Stimulated activated CD4-positive, alpha-beta T cell treated with anti-CD3 and anti-CD28 coated beads, TNF-alpha, amount 100 ng/mL, for 24 hours (primary cell): Measurements from ENCODE around the gene GLI2.

Experiments used
- DNase-seq, 3 experiments: peaks; one replicate each; pipeline ENCODE4 v3.0.0-alpha.2; 2020; ENCODE audit warnings: low read depth in 3 of 3

The GLI2 gene

DNA sequence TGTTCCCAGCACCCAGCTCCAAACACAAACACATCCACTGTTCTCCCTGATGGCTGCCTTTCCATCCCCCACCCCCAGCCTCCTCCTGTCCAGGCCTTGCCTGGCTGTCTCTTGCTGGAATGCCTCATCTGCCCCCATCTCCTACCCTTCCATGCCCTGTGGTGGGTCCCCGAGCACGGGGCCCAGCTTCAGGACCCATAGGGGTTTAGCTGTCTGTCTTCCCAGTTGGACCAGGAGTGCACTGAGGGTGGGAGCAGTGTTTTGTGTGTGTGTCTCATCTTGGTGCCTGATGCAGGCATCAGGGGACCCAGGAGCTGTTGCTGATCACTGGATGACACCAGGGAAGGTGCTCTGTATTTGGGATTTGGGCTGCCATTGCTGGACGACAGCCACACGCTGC, 34.5 kb downstream of the GLI2 start:
- no peak for DNase-seq

DNA sequence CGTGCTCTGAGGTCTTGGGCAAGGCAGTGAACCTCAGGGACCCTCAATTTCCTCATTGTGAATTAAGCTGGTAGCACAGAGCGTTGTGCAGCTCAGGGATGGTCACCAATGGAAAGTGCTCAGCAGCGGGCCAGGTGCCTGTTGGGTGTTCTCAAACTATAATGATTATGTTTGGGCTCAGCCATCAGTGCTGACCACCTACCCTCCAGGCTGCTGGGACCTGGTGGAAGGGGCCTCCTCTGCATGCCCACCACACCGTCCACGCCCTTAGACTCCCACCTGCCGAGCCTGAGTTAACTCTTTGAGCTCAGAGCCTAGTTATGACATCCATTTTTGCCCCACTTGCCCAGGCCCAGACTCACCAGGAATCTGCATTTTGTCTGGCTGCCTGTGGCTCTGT, 35.0 kb downstream of the GLI2 start:
- no peak for DNase-seq

DNA sequence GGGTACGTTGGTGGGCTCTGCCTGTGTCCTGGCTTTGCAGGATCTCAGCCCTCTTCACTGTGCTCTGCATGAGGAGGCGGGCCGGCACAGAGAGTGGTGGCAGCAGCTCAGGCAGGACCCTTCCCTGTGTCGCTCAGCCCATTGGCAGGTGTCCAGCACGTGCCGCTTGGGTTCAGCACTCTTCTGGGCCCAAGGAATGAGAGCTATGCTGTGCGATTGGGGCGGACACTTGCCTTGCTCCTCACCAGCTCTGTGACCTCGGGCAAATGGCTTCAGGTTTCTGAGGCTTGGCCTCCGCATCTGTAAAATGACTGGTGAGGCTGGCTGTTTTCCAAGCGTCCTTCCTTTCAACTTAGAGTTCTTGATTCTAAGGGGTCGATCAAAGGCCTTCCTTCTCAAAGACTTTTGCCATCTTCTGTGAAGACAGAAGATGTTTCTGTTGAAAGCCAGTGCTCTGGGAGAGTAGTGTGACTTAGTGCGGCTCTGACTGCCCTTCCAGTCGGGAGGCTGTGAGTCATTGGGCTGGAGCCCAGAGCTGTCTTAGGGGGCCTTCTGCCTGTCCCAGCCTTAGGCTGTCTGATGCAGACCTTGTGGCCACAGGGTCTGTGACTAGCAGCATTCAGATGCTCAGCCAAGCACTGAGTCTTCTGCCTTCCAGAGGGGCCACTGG, 35.6 kb downstream of the GLI2 start:
- no peak for DNase-seq

DNA sequence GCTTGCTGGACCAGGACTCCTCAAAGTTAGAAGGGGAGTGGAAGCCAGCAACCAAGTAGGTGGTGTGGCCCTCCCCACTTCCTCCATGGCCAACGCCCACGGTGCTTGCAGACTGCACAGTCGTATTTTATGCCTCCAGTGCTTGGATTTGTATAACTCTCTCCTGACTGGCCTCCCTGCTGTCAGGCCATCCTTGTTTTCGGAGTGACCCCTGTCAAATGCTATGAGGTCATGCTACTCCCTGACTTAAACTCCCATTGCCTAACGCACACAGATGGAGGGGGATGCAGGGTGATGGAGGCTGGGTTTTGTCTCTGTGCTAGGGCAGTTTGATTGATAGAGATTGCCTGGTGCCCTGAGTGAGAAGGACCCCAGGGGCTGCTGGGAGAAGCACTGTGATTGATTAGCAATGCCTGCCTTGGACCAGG, 36.1 kb downstream of the GLI2 start:
- no peak for DNase-seq

DNA sequence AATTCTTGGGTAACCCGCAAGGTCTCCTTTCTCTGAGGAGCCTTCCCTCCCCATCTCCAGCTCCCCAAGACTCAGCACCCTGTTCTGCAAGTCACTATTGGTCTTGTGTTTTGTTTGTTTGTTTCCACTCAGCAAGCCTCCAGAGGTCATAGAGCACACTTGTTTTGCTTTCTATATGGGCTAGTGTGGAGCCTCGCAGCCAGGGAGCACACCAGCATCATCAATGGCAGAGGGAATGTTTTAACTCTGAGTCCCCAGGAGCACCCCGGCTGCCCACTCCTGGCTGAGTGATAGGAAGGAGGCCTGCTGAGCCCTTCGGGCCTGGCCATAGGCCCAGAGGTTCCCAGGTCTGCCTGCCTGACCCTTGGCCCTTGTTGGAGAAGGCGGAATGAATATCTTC, 36.6 kb downstream of the GLI2 start:
- DNase-seq, result no peak

DNA sequence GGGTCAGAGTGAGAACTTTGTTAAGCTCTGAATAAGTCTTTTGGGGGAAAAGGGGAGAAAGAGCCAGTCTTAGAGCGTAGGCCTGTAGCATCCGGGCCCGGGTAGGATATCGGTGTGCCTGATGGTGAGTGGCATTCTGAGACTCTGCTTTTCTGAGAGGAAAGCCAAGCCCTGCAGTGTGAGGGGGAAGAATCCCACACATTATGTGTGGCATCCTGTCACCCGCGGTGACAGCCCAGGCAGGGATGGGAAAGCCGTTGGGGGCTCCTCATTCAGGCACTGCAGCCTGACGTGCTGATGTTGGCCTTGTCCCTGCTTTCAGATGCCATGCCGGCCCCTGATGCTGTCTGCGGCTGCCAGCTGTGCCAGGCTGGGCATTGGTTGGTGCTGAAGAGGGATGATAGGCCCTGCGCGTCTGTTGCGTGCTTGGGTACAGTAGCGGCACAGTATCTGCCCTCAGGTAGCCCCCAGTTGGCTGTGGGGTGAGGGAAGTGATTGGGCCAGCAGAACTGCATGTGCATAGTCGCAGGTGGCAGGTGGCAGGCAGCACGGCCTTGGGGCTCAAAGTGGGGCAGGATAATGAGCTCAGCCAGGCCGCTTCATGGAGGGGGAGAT, 37.6 kb downstream of the GLI2 start:
- DNase-seq, result no peak

DNA sequence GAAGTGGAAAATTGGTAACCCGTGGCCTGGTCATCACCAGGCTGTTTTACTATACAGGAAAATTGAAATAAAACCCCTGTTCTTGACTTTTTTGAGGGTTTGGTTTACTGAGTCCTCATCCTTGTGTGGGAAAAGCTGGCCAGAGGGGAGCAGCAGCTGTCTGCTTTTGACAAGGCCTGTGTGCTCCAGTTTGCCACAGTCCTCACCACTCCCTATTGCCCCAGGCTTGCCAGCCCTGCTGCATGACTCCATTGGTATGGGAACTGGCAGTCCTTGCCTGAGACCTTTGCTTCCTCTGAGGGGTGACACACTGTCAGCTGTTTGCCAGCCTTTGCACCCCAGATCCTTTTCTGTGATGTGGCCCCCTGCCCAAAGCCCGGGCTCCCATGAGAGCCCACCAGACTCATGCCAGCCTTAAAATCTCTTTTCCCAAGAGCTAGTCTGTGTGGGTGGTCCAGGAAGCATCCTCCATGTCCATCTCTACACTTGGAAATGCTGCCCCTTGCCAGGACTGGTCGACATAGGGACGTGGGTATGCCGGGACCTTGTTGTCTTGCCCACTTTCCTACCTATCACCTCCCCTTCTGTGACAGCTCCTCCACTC, 39.0 kb downstream of the GLI2 start:
- no peak for DNase-seq

DNA sequence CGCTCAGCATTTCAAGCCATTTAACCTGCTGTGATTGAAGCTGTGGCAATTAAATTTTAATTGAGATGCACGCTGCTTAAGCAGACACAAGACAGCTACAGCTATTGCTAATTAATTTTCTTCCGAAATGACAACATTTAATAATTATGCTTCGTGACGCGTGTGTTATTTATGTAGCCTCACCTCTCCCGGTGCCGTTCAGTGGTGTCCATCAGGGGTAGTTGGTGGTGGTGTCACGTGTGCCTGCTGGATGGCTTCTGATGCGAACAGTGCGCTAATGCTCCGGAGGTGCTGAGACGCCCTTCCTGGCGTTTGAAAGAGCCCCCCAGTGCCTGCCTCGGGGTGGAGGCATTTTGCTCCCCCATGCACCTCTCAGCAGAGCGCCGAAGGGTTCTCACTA, 39.5 kb downstream of the GLI2 start:
- DNase-seq, result no peak

DNA sequence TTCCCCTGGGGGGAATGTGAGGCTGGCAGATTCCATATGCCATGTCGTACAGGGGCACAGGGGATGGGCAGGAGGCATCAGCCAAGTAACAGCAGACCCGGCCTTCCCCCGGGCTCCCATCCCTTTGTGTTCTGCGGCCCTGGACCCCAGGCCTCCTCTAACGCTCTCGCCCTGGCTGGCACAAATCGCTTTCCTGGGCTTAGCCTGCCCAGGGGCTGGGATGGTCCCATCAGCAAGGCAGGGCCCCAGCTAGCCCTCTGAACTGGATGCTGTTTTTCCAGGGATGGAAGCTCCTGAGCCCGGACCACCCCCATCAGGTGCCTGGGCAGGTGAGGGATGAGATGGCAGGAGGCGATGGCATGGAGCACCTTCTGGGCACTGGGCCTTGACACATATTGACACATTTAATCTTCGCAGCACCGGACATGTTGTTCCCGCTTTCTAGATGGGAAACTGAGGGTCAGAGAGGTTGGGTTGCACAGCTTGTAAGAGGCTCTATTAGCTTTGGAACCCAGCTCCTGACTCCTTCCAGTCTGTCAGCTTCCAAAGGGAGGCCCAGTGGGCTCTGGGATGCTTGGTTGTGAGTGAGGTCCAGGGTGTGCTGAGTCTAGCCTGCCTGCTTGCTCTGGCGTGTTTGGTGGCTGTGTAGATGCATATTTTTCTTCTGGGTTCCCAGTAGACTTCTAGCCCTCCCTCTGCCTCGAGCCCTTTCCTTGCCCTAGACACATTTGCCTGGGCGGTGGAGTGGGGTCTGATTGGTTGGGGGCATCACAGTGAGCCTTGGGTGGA, 40.3 kb downstream of the GLI2 start:
- DNase-seq, result no peak

DNA sequence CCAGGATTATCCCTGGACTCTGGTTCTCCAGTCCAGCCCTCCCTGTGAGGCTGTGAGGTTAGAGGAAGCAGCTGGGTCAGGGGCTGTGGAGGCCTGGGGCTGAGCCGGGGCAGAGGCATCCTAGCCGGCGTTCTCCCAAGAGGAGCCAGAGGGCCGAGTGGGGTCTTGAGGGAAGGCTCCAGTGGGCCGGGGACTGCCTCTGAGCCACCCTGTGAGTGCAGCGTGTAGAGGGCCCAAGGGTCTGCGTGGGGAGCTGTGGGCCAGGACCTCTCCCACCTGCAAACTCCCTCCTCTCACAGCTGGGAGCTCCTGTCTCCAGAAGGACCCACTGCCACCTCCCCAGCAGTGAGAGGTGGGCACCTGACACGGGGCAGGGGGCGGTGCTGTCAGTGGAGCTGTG, 41.0 kb downstream of the GLI2 start:
- no peak for DNase-seq

DNA sequence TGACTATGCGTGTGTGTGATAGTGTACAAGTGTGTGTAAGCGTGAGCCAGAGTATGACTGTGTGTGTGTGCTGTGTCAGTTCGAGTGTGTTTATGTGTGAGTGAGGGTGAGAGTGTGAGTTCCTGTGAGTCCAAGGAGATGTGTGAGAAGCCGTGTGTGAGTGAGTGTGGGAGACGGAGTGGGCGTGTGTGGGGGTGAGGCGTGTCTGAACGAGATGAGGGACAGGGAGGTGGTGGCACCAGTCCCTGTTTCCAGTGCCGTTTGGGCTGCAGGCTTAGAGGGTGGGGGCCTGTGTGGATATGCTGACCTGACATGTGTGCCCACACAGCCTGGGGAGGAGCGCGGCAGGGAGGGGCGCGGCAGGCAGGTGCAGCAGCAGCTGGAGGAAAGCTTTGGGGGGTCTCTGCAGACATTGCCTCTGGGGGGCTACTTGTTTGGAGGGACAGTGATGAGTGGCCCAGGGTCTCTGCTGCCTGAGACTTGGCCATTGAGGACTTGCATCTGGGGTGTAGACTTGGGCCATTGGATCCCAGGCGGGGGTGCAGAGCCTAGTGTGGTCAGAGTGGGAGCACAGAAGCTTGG, 41.6 kb downstream of the GLI2 start:
- DNase-seq, result no peak

DNA sequence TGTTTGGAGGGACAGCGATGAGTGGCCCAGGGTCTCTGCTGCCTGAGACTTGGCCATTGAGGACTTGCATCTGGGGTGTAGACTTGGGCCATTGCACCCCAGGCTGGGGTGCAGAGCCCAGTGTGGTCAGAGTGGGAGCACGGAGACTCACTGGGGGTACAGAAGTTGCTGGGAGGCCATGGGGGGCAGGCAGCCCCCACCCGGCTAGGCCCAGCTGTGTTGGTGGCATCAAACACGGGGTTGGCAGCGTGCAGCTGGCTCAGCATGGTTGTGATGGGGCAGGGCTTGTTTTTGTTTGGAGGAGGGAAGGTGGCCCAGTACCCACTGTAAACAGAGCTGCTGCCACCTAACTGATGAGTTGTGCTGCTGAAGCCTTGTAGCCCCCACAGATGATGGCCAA, 42.1 kb downstream of the GLI2 start:
- no peak for DNase-seq

DNA sequence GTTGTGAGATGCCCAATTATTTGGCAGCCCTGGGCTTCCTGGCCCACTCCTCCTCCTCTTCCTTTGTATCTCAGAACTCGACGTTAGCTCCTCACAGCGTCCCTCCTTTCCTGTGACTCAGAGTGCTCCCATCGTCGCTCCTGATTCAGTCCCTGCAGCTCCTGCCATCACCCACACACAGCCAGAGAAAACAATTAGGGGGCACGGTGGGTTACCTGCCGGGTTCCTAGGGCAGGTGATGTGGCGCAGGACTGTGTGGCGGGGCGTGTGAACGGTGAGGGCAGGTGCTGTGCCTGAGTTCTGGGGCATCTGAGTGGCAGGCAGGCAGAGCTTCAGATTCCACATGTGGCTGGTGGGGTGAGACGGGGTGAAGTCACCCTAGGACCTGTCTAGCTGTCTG, 42.6 kb downstream of the GLI2 start:
- no peak for DNase-seq

DNA sequence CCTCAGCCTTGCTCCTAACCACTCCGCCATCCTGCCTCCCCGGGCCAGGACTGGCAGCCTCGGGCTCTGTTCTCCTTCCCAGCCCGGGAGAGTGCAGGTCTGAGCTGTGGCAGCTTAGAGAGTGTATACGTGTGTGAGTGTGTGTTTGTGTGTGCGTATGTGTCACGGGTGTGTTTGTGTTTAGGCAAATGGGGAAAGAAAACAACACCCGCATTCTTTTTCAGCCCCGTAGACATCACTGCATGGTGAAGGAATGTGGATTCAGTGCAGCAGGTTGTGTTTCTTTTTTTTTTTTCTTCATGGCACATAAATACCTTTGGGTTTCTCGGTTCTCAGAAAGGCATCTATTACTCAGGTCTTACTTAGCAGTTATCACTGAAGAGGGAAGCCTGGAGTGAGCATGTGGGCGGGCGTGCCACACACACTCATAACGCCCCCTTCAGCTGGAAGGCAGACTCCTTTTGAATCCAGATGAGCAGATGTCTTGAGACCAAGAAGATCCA, 44.2 kb downstream of the GLI2 start:
- DNase-seq, result no peak

DNA sequence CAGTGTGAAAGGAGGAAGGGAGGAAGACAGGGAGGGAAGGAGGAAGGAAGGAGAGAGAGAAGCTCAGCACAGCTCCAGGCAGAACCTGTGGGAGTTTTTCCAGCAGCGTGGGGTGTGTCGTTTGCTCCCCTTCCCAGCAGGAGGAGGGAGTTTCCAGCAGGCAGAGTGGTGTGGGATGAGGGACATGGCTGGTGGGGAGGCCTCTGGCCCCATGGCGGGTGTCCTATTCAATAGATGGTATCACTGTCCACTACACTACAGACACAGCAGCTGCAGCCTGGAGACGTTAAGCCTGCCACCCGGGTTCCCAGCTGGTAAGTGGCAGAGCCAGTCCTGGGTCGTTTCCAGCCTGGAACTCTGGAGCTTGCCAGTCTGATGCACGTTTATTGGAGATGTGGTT, 44.7 kb downstream of the GLI2 start:
- no peak for DNase-seq

DNA sequence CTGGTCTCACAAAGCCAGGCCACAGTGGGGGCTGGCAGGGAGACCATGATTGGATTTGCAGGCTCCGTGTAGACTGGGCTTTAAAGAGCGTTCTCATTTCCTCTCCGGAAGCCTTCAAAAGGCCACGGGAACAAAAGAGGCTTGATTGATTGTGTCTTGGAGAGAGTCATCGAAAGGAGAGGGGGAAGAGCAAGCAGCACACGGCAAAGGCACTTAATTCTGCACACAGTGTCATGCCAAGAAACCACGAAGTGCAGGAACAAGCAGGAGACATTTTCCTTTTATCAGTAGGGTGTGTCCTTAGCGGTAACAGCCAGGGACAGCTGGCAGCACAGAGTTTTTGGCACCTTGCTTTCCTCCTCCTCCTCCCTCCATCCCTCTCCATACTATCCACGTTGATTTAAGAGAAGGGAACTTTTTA, 47.7 kb downstream of the GLI2 start:
- DNase-seq, result no peak

DNA sequence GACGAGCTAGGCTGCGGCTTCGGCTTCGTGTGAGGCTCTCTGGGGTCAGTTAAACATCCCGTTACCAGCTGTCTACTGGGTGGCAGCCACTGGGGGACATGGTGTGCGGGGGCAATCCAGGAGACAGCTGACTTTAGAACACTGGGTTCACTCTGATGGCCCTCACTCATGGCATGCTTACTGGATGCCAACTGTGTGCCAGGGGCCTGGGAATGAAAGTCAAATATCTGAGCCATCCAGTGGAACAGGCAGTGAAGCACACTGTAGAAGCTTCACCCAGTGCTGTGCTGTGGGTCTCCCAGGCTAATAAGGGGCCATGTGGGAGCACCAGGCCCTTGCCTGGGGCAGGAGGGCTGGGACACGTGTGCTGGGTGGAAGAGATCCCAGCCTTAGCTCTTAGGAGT, 48.3 kb downstream of the GLI2 start:
- DNase-seq, result no peak
